Activated CD4-positive, alpha-beta T cell treated with anti-CD3 and anti-CD28 coated beads for 24 hours (primary cell): ENCODE data around the gene NOM1.

Experiments
- DNase-seq, 2 donors: peaks; one replicate each; pipeline ENCODE4 v3.0.0-alpha.2; 2020; ENCODE audit warnings: low read depth in 2 of 2

NOM1 gene

GRCh38 chr7:157016352-157017041 lies 67.0 kb downstream of the NOM1 start:
- DNase-seq, result no peak

DNA sequence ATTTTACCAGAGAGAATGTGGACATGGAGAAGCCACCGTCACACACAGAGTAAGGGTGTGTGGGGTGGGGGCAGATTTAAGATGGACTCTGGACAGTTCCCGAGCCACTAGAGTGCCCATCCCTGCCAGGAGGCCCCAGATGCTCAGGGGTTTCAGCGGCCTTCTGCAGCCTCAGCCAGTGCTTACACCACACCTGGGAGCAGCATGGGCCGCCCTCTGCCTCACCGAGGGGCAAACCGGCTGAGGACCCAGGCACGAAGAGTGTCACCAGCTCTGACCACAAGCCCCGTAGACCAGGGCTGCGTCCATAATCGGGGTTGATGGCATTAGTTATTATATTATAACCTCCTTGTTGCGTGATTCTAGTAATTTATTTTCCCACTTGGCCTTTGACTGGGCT lies 67.6 kb downstream of the NOM1 start:
- DNase-seq, result no peak

DNA sequence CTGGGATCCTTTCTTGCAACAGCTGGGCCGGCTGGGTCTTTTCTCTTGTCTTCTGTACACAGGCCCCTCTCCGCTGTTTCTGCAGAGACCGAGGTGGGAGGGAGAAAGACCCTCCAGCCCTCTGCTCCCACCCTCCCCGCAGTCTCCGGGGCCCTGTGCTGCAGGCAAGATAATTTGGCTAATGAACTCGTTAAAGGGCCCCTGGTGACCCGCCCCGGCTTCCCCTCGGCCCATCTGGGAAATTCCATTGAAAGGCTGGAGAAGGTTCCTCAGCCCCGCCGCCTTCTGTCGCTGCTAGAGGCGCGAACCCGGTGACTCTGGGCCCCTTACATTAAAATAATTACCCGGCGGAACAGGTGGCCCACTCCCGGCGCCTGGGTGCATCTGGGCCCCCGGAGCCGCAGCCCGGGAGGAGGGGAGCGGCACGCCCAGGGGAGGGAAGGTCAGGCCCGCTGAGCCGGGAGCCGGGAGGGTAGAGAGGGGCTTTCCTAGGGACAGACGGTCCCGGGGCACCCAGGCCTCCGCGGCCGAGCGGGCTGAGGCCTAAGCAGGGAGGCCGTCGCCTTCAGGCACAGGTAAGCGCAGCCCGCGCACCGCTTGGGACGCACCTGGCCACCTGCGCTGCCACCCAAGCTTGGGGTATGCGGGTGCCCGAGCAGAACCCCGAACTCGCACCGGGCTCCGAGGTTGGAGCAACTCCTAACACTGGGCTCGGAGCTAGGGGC lies 68.3 kb downstream of the NOM1 start:
- DNase-seq, result no peak

GRCh38 chr7:157018328-157018996 lies 69.0 kb downstream of the NOM1 start:
- no peak for DNase-seq

DNA sequence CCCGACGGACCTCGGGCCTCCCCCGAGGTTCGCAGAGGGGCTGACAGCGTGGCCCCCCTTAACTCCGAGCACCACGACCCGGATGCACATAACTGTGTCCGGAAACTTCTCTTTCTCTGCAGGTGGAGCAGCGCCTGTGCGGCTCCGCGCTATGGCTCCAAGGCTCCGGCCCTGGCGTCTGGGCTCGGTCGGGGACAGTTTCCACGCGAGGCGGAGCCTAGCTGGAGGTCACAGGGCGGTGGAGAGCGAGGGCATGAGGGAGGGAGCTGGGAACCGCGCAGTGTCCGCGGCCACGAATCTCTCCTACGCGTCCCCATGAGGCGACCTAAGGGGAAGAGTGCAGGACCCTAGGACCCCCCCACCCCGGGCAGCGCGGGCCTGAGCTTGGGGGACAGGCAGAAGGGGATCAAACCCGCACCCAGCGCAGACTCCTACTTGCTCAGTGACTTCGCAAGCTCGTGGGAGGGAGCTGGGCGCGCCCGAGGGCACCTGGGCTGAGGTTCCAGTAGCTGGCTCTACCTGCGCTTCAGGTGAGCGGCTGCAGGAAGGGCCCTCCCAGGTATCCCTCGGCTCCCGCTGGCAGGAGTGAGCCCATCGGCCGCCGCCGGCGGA lies 69.6 kb downstream of the NOM1 start:
- DNase-seq, result no peak

GRCh38 chr7:157019718-157020451 lies 70.4 kb downstream of the NOM1 start:
- no peak for DNase-seq

DNA sequence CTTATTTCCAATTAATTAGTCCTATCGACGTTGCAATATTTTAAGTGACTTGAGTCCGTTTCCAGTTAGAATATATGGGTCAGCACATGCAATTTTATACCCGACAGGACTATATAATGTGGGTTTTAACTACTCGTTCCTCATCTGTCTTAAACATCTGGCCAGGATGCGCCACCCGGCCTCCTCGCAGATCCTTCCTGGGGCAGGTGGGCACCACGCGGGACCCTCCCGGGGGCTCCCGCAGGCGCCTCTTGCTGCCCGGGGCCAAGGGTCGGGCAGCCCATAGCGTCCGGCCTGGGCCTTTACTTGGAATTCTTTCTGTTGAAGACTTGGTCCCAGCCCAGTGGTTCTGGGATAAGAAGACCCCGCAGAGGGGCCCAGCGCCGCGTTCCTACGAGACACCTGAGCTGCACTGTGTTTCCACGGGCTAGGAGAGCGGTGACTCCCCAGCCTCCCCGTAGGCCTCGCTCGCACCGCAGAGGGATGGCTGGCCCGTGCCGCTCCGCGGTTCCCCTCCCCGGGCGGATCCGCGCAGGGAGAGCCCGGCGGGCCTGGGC lies 71.1 kb downstream of the NOM1 start:
- DNase-seq, result no peak

DNA sequence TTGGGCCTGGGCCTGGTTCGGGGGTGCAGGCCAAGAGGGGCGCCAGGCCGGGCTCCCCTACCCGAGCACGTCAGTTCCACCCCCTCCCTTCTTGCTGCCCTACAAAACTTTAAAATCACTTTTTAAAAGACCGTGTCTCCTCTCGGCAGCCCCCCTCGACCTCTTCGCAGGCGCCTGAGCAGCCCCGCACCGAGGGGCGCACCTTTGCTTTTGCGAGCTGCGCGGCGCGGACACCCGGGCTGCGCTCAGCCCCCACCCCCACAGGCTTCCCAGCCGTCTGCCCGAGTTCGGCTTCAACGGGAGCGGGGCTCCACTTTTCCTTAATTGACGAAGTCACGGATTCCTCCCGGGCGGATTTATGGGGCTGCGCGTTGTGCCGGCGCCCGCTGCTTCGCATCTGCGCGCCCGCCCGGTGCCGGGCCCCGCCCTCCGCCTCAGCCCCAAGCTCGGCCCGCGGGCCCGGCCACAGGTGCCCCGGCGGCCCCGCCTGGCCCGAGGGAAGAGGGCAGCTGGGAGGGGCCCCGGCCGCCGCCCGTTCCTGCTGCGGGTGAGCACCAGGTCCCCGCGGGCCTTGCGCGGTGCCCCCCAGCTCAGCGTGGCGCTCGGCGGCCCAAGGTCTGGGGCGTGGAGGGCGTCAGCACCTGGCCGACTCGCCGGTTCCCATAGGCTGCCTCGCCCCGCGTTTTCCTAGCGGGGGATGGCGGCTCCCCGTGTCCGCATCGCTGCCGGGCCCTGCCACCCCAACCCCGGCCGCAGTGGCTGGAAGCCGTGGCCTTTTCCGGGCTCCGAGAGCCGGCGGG lies 71.8 kb downstream of the NOM1 start:
- no peak for DNase-seq

GRCh38 chr7:157021871-157022680 lies 72.6 kb downstream of the NOM1 start:
- no peak for DNase-seq
